Kidney epithelial cell (primary cell): ENCODE measurements around the gene PSMA7. TPM values are rescaled to one million over a fixed set of nuclear protein-coding genes. Genes with fewer than 3 reads are reported as not detected.

Source experiments
- DNase-seq: peaks from one replicate; pipeline ENCODE4 v3.0.0-alpha.2; 2010; ENCODE audit warnings: low read depth
- H3K27me3 ChIP-seq: 2 replicates; pipeline ENCODE4 v1.6.0; 2011; ENCODE audit warnings: low read length; ENCODE audit not compliant: control insufficient read depth, insufficient read depth
- H3K36me3 ChIP-seq: 2 replicates; pipeline ENCODE4 v1.5.1; 2011; ENCODE audit warnings: low read length; ENCODE audit not compliant: control insufficient read depth, insufficient read depth
- H3K4me3 ChIP-seq: 2 replicates; pipeline ENCODE4 v1.5.1; 2011; ENCODE audit warnings: low read depth, mild to moderate bottlenecking, control low read depth, low read length
- total RNA-seq: library from RNA; depleted of rRNA; stranded (reverse); fragments of >200 nt; gene quantifications from 2 replicates; pipeline ENCODE4 v1.2.3, GENCODE V29; 2015
- TF ChIP-seq, protein P1 (sequence below): IDR thresholded peaks from 2 replicates; pipeline ENCODE4 v1.5.1; 2011; ENCODE audit warnings: mild to moderate bottlenecking, moderate library complexity, low read length, control low read depth, inconsistent platforms; ENCODE audit not compliant: insufficient read depth, poor library complexity, severe bottlenecking

Gene PSMA7
- total RNA-seq, 1 donor from 2014 or later = 420 TPM

DNA sequence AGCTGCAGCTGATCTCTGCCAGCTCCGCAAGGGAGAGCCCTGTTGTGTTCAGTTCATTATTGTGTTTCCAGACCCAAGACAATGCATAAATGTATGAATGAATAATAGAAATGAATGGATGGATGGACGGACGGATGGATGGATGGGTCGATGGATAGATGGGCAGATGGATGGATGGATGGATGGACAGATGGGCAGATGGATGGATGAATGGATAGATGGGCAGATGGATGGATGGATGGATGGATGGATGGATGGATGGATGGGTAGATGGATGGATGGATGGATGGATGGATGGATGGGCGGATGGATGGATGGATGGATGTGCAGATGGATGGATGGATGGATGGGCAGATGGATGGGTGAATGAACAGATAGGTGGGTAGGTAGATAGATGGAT, 37.6 kb downstream of the PSMA7 start:
- TF ChIP-seq, protein P1, sequence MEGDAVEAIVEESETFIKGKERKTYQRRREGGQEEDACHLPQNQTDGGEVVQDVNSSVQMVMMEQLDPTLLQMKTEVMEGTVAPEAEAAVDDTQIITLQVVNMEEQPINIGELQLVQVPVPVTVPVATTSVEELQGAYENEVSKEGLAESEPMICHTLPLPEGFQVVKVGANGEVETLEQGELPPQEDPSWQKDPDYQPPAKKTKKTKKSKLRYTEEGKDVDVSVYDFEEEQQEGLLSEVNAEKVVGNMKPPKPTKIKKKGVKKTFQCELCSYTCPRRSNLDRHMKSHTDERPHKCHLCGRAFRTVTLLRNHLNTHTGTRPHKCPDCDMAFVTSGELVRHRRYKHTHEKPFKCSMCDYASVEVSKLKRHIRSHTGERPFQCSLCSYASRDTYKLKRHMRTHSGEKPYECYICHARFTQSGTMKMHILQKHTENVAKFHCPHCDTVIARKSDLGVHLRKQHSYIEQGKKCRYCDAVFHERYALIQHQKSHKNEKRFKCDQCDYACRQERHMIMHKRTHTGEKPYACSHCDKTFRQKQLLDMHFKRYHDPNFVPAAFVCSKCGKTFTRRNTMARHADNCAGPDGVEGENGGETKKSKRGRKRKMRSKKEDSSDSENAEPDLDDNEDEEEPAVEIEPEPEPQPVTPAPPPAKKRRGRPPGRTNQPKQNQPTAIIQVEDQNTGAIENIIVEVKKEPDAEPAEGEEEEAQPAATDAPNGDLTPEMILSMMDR = no peak
- DNase-seq = no peak
- no peaks in the 10 kb centered on the region for H3K27me3 ChIP-seq
- no peaks in the 10 kb centered on the region for H3K36me3 ChIP-seq
- H3K4me3 ChIP-seq = no peak overlapping the region

DNA sequence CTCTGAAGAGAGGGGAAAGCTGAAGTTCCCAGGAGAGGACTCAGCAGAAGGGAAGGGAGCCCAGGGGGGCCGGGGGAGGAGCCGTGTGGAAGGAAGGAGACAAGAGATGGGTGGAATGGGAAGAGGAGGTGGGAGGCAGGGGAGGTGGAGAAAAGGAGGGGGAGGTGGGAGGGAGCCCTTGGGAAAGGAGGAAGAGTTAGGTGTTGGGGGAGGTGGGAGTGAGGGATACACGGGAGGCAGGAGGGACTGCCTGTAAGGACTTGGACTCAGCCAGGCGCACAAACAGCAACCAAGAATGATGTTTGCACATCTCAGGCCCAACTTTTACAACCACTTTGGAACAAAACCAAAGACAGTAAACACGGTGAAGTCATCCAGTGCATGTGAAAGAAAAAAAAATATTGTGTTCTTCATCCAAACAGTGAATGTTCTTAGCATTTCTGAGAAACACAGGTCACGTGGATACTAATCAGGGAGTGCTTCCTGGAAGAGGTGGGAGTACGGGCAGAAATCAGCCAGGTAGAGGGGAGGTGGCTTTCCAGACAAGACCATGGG, 38.3 kb downstream of the PSMA7 start:
- DNase-seq = no peak
- no peaks in the 10 kb centered on the region for H3K27me3 ChIP-seq
- no peaks in the 10 kb centered on the region for H3K36me3 ChIP-seq
- H3K4me3 ChIP-seq = no peak overlapping the region
- TF ChIP-seq, protein P1 = no peak

DNA sequence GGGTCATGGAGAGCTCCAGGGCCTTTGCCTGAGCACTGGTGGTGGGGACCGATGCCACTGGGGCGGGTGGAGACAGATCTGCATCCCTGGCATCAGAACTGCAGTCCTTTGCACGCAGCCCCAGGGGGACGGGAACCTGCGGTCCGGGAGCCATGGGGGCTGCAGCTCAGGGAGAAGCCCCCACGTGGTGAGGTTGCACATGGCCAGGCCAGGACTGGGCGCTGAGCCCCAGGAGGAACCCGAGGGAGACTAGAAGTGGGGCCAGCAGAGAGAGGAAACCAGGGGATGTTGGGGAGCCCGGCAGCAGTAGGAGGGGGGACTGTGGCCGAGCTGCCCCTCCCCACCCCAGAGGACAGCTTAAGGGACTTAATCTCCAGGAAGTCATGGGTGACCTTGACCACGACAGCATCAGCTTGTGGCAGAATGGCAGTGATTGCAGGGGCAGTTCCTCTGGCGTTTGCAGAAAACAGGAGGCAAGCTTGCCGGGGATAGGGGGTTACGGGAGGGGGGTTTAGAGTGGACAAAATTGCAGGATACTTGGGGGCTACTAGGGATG, 38.9 kb downstream of the PSMA7 start:
- no peak overlapping the region for H3K4me3 ChIP-seq
- DNase-seq = no peak
- TF ChIP-seq, protein P1 = no peak
- H3K36me3 ChIP-seq = no peaks in the 10 kb centered on the region
- no peaks in the 10 kb centered on the region for H3K27me3 ChIP-seq

DNA sequence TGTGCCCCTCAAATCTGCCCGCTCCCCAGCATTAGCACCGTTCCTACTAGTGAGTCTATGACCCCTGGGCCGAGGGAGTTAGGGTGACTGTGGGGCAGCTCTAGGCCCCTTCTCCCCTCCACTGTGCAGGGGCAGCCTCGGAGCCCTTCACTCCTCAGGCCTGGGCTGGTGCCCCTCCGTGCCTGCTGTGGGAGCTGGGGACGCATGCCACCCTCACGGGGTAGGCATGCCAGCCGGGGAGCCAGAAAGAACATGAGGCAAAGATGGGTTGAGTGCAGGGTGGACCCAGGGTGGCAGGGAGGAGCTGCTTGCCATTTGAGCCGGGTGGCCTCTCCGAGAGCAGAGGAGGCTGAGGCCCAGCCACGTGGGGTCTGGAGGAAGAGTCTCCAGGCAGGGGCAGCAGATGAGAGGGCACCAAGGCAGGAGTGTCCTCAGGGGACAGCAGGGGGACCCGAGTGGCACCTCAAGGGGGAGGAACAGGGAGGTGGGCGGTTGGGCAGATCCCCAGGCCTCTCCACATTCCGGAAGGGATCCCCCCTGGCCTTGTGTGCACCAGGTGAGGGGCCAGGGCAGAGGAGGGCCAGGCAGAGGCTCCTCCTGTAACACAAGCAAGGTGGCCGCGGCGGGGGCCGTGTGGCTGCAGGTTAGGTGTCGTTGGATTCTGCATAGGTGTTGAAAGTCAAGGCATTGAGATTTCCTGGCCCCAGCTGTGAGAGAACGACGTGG, 39.5 kb downstream of the PSMA7 start:
- H3K27me3 ChIP-seq = no peaks in the 10 kb centered on the region
- no peaks in the 10 kb centered on the region for H3K36me3 ChIP-seq
- no peak overlapping the region for H3K4me3 ChIP-seq
- TF ChIP-seq, protein P1 = no peak
- DNase-seq = no peak

DNA sequence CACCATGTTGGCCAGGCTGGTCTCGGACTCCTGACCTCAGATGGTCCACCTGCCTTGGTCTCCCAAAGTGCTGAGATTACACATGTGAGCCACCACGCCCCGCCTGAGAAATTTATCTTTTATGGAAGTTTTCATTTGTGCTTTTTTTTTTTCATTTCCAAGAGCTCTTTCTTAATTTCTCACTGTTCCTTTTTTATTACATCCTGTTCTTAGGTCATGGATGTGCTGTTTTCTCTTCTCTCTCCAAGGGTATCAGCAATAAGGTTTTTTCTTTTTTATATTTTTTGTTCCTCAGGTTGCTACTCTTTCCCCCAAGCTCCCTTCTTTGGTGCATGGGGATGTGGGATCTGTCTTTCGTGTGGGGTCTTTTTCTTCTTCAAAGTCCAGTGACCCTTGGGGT, 42.1 kb downstream of the PSMA7 start:
- TF ChIP-seq, protein P1 = no peak
- no peak for DNase-seq
- H3K36me3 ChIP-seq = no peaks in the 10 kb centered on the region
- no peak overlapping the region for H3K4me3 ChIP-seq
- H3K27me3 ChIP-seq = no peaks in the 10 kb centered on the region
